ENCODE measurements around the gene MIER2. TPM values are rescaled to one million over a fixed set of nuclear protein-coding genes. Genes with fewer than 3 reads are reported as not detected.

MIER2 gene
- polyA plus RNA-seq, 3 donors, result 3.6 to 21.9 (median 6.9) TPM

DNA sequence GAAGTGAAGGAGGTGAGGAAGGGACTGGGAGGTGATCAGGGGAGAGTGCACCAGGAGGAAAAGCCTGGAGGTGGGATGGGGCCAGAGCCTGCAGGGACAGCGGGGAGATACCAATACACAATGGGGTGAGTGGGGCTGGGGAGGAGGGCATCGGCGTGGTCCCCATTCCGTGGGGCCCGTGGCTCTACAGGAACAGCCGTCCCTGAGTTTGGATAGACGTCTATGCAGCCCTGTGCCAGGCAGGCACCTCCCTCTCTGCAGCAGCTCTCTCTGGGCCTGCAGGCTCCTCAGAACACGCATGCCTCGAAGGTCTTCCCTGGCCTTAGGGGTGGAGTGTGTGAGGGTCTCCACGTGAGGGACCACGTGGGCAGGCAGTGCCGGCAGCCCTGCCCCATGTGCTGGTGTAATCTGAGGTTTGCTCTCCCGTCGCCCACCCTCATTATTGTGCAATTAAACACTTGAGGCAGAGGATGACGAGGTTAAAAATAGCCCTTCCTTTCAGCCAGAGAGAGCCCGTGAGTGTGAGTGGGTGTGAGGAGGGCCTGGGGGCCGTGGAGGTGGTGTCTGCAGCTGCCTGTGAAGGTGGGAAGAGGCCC, 47.9 kb upstream of the MIER2 start:
- no peak for DNase-seq
- Histone ChIP-seq H3K4me3 (replicated peaks in 1 of 3; ENCODE audit: low read depth in 2 of 3, low read length in 3 of 3) (no peak overlapping the region), H3K27me3 (ENCODE audit: control insufficient read depth in 2 of 2, insufficient read depth in 2 of 2, low read length in 2 of 2) (peaks cover 0 to 4% of the 10 kb centered on the region in 2 donors), H3K4me1 (ENCODE audit: control insufficient read depth in 1 of 2, insufficient read depth in 2 of 2, low read length in 2 of 2) (no peaks in the 10 kb centered on the region), H3K36me3 (replicated peaks in 1 of 2; ENCODE audit: control insufficient read depth in 1 of 2, insufficient read depth in 2 of 2, low read length in 2 of 2) (no peaks in the 10 kb centered on the region), H3K4me2 (replicated peaks; ENCODE audit: extremely low read depth, low read length, poor library complexity, severe bottlenecking) (no peak overlapping the region), H3K9ac (ENCODE audit: insufficient read depth, low read length, poor library complexity, severe bottlenecking) (no peak overlapping the region), H2AFZ (ENCODE audit: insufficient read depth, low read depth, low read length, poor library complexity, severe bottlenecking) (no peak overlapping the region), H3K79me2 (ENCODE audit: insufficient read depth, low read length) (no peaks in the 10 kb centered on the region), H4K20me1 (ENCODE audit: insufficient read depth, low read length) (no peaks in the 10 kb centered on the region), H3K27ac (ENCODE audit: low read depth in 1 of 2, low read length in 2 of 2) (no peak overlapping the region), H3K9me3 (replicated peaks in 1 of 2; ENCODE audit: control insufficient read depth in 1 of 2, insufficient read depth in 1 of 2, low read length in 2 of 2) (peaks cover 21 to 27% of the 10 kb centered on the region in 2 donors)
- Mint-ChIP-seq H3K4me1 (peaks cover 4% of the 10 kb centered on the region), H3K27me3 (ENCODE audit: low read depth in 3 of 3) (peaks cover 13 to 14% (median 13%) of the 10 kb centered on the region in 3 donors), H3K4me3 (no peak overlapping the region), H3K27ac (no peak overlapping the region), H3K36me3 (no peaks in the 10 kb centered on the region), H3K9me3 (peaks cover 20 to 36% (median 31%) of the 10 kb centered on the region in 7 donors)
- 60% methylated on average over 8 of the region's 17 CpGs for WGBS (ENCODE audit: insufficient coverage)
- no peak for TF ChIP-seq CTCF (IDR thresholded peaks at IDR 0.05)
- intact Hi-C loops (cut with micrococcal nuclease), result no loop called here

DNA sequence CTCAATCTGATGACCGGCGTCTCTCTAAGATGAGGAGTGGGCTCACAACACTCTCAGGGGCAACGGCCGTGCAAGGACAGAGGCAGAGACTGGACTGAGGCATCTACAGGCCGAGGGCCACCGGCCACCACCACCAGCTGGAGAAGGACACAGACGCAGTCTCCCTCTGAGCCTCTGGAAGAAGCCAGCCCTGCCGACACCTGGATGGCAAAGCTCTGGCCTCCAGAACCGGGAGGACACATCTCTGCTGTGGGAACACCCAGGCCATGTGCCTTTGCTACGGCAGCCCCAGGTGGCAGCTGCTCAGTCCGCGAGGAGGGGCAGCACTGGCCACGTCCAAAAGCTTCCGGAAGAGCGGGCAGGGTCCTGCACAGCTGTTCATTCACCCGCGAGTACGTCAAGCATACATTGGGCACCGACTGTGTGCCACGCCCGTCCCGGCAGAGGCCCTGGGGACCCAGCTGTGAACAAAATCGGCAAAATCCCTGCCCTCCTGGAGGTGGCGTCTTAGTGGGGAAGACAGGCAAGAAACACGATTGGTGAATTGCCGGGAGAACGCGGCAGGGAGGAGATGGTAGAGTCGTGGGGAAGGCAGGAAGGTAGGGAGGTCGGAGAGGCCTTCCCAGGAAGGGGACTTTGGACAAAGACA, 47.3 kb upstream of the MIER2 start:
- 89% methylated on average over 27 of the region's 30 CpGs for WGBS (ENCODE audit: insufficient coverage)
- no peak overlapping the region for H2AFZ ChIP-seq (ENCODE audit: insufficient read depth, low read depth, low read length, poor library complexity, severe bottlenecking)
- peaks cover 0 to 5% of the 10 kb centered on the region in 2 donors for H3K27me3 ChIP-seq (ENCODE audit: control insufficient read depth in 2 of 2, insufficient read depth in 2 of 2, low read length in 2 of 2)
- H3K9me3 ChIP-seq (replicated peaks in 1 of 2; ENCODE audit: control insufficient read depth in 1 of 2, insufficient read depth in 1 of 2, low read length in 2 of 2), result peaks cover 21 to 24% of the 10 kb centered on the region in 2 donors
- H3K27ac Mint-ChIP-seq, result no peak overlapping the region
- H3K4me1 ChIP-seq (ENCODE audit: control insufficient read depth in 1 of 2, insufficient read depth in 2 of 2, low read length in 2 of 2), result no peaks in the 10 kb centered on the region
- no peak overlapping the region for H3K4me3 Mint-ChIP-seq
- peaks cover 16 to 19% (median 17%) of the 10 kb centered on the region in 3 donors for H3K27me3 Mint-ChIP-seq (ENCODE audit: low read depth in 3 of 3)
- H3K4me1 Mint-ChIP-seq, result peaks cover 4% of the 10 kb centered on the region
- no peaks in the 10 kb centered on the region for H3K79me2 ChIP-seq (ENCODE audit: insufficient read depth, low read length)
- H3K27ac ChIP-seq (ENCODE audit: low read depth in 1 of 2, low read length in 2 of 2), result no peak overlapping the region
- DNase-seq, result no peak
- H3K9me3 Mint-ChIP-seq, result peaks cover 17 to 31% (median 27%) of the 10 kb centered on the region in 7 donors
- H3K36me3 ChIP-seq (replicated peaks in 1 of 2; ENCODE audit: control insufficient read depth in 1 of 2, insufficient read depth in 2 of 2, low read length in 2 of 2), result no peaks in the 10 kb centered on the region
- intact Hi-C loops (cut with micrococcal nuclease), result no loop called here
- H3K4me2 ChIP-seq (replicated peaks; ENCODE audit: extremely low read depth, low read length, poor library complexity, severe bottlenecking), result no peak overlapping the region
- H3K9ac ChIP-seq (ENCODE audit: insufficient read depth, low read length, poor library complexity, severe bottlenecking), result no peak overlapping the region
- no peaks in the 10 kb centered on the region for H3K36me3 Mint-ChIP-seq
- TF ChIP-seq CTCF (IDR thresholded peaks at IDR 0.05), result no peak
- H4K20me1 ChIP-seq (ENCODE audit: insufficient read depth, low read length), result no peaks in the 10 kb centered on the region
- H3K4me3 ChIP-seq (replicated peaks in 1 of 3; ENCODE audit: low read depth in 2 of 3, low read length in 3 of 3), result no peak overlapping the region

All from CD14-positive monocyte (primary cell).